ENCODE results near the gene IL17RE. TPM values are rescaled to one million over a fixed set of nuclear protein-coding genes. Genes with fewer than 3 reads are reported as not detected.
"Not testable (repeated sequence)": the region's sequence is repeated elsewhere in the genome, so short reads cannot be mapped to it uniquely, and the experiment has no call there.

IL17RE gene
- polyA plus RNA-seq, 5 donors = 74.6 to 102 (median 86.3) TPM

GRCh38 chr3:9878700-9879099, 23.9 kb upstream of the IL17RE start:
- no peak for DNase-seq

GRCh38 chr3:9879830-9880549, 22.7 kb upstream of the IL17RE start, which contains the start of gene CIDEC:
Gene CIDEC (minus strand): TSS chr3:9880253. CDS start chr3:9878486, 1,767 bp downstream.
- DNase-seq = no peak

GRCh38 chr3:9881441-9881840, 21.2 kb upstream of the IL17RE start:
- no peak for DNase-seq

- no peak for DNase-seq
These were observed 18.7 kb upstream of the IL17RE start for GRCh38 chr3:9883706-9884554.

- DNase-seq = no peak
These were observed 18.0 kb upstream of the IL17RE start for GRCh38 chr3:9884555-9885165.

- DNase-seq = no peak
These were observed 16.3 kb upstream of the IL17RE start for GRCh38 chr3:9886328-9886727.

- DNase-seq = no peak
These were observed 15.2 kb upstream of the IL17RE start for GRCh38 chr3:9887480-9887879.

GRCh38 chr3:9888540-9888939, 14.1 kb upstream of the IL17RE start:
- DNase-seq = no peak

GRCh38 chr3:9889405-9889804, 13.2 kb upstream of the IL17RE start:
- DNase-seq = no peak

- DNase-seq = peak; percentile 89 to 90
These were observed 12.2 kb upstream of the IL17RE start, which contains the start of gene JAGN1 for GRCh38 chr3:9890249-9891071. Gene JAGN1 (plus strand): TSS chr3:9890610. CDS start chr3:9890723, 113 bp downstream.

GRCh38 chr3:9891072-9891622, 11.5 kb upstream of the IL17RE start:
- DNase-seq = no peak

- DNase-seq = no peak
These were observed 8.9 kb upstream of the IL17RE start for GRCh38 chr3:9893739-9894138.

- not testable (repeated sequence) for DNase-seq
These were observed 6.9 kb upstream of the IL17RE start for GRCh38 chr3:9895715-9896114.

- not testable (repeated sequence) for DNase-seq
These were observed 5.8 kb upstream of the IL17RE start for GRCh38 chr3:9896755-9897407.

GRCh38 chr3:9897408-9898372, 5.0 kb upstream of the IL17RE start:
- DNase-seq = peak in 1 of 2 donors; percentile 67

- DNase-seq = no peak
These were observed 4.0 kb upstream of the IL17RE start for GRCh38 chr3:9898467-9899241.

GRCh38 chr3:9899289-9899791, 3.3 kb upstream of the IL17RE start:
- DNase-seq = no peak

- DNase-seq = not testable (repeated sequence)
These were observed 1.7 kb upstream of the IL17RE start for GRCh38 chr3:9900965-9901415.

Measured in right lung (tissue), 5 donors.